Cardiac fibroblast (primary cell): ENCODE data around the gene TCP11.

Experiments
- DNase-seq, 2 donors: peaks; one replicate each; pipeline versions ENCODE4 v3.0.0 to v3.0.0-alpha.2; 2010; ENCODE audit warnings: low read depth in 2 of 2
- H3K4me3 ChIP-seq, 2 donors: replicated peaks in 1 of 2; 1 replicate in 1 of 2; 2 replicates in 1 of 2; pipeline ENCODE4 v1.5.1; 2011; ENCODE audit warnings: low read depth in 2 of 2, low read length in 2 of 2, mild to moderate bottlenecking in 2 of 2, moderate library complexity in 1 of 2
- CTCF ChIP-seq: IDR thresholded peaks from one replicate; pipeline ENCODE4 v1.5.1; 2011; ENCODE audit warnings: low read depth, mild to moderate bottlenecking, low read length, inconsistent platforms

Gene TCP11

GRCh38 chr6:35078896-35079295 lies 62.2 kb downstream of the TCP11 start:
- TF ChIP-seq CTCF: no peak
- no peak overlapping the region for H3K4me3 ChIP-seq
- no peak for DNase-seq

GRCh38 chr6:35078226-35078850 lies 62.8 kb downstream of the TCP11 start:
- TF ChIP-seq CTCF: no peak
- DNase-seq: no peak
- H3K4me3 ChIP-seq: no peak overlapping the region

- no peak overlapping the region for H3K4me3 ChIP-seq
- DNase-seq: no peak
- no peak for TF ChIP-seq CTCF
Observed at GRCh38 chr6:35077713-35078105, 63.4 kb downstream of the TCP11 start.

GRCh38 chr6:35076997-35077712 lies 64.0 kb downstream of the TCP11 start:
- no peak overlapping the region for H3K4me3 ChIP-seq
- no peak for DNase-seq
- TF ChIP-seq CTCF: no peak

- DNase-seq: no peak
- TF ChIP-seq CTCF: no peak
- no peak overlapping the region for H3K4me3 ChIP-seq
Observed at GRCh38 chr6:35073766-35074471, 67.2 kb downstream of the TCP11 start.

GRCh38 chr6:35073211-35073610 lies 67.9 kb downstream of the TCP11 start:
- TF ChIP-seq CTCF: no peak
- no peak for DNase-seq
- H3K4me3 ChIP-seq: no peak overlapping the region
